Transverse colon (tissue), 4 donors: ENCODE data around the gene TRMT112.

Source experiments
- CTCF ChIP-seq, 5 experiments: fragments of 200-600 bp in 3 of 5; fragments of 450-650 bp in 2 of 5; sonication (generic) in 3 of 5; IDR thresholded peaks; 1 replicate in 2 of 5; 2 replicates in 3 of 5; pipeline ENCODE4 v1.5.1; 2016 to 2017; ENCODE audit warnings: antibody characterized with exemption in 5 of 5, inconsistent platforms in 3 of 5, mild to moderate bottlenecking in 2 of 5, moderate library complexity in 1 of 5
- EP300 ChIP-seq: sonication (generic); formaldehyde crosslinking; IDR thresholded peaks from one replicate; pipeline ENCODE4 v1.6.1; 2017; ENCODE audit warnings: antibody characterized with exemption, low read depth
- POLR2A ChIP-seq: fragments of 450-650 bp; IDR thresholded peaks from one replicate; pipeline ENCODE4 v1.6.1; 2016; ENCODE audit warnings: antibody characterized with exemption, mild to moderate bottlenecking, moderate library complexity
- POLR2AphosphoS5 ChIP-seq, 3 donors: sonication (generic); formaldehyde crosslinking; IDR thresholded peaks; one replicate each; pipeline ENCODE4 v1.6.1; 2016; ENCODE audit warnings: antibody characterized with exemption in 3 of 3

- peak; percentile 80 for TF ChIP-seq POLR2A
- TF ChIP-seq EP300: no peak
- peak; percentile 40 to 87 (median 52) for TF ChIP-seq CTCF (IDR thresholded peaks at IDR 0.05)
- peak; percentile 50 to 92 (median 80) for TF ChIP-seq POLR2AphosphoS5 (IDR thresholded peaks at IDR 0.05)
Observed at GRCh38 chr11:64341851-64342791, 24.8 kb upstream of the TRMT112 start.
